Left renal cortex interstitium (tissue), 4 donors: ENCODE results near the gene CLIC4. TPM values are rescaled to one million over a fixed set of nuclear protein-coding genes. Genes with fewer than 3 reads are reported as not detected.

Source experiments
- DNase-seq, 4 donors: peaks; one replicate each; pipeline ENCODE4 v3.0.0-alpha.2; 2013; ENCODE audit warnings: low read depth in 4 of 4, low spot score in 2 of 4, missing footprints in 1 of 4
- polyA plus RNA-seq, 4 donors: library from polyadenylated mRNA; unstranded; fragments of 120-200 nt; gene quantifications; one replicate each; pipeline ENCODE4 v1.2.1, GENCODE V29; 2013; ENCODE audit not compliant: insufficient read length in 4 of 4

Gene CLIC4
- polyA plus RNA-seq, 4 donors = 156 to 191 (median 179) TPM

GRCh38 chr1:24853649-24854048 is 108.4 kb downstream of the CLIC4 start:
- no peak for DNase-seq

GRCh38 chr1:24855474-24855873 is 110.2 kb downstream of the CLIC4 start:
- no peak for DNase-seq

- no peak for DNase-seq
These were observed 111.7 kb downstream of the CLIC4 start for GRCh38 chr1:24856787-24857506.

- DNase-seq = no peak
These were observed 112.4 kb downstream of the CLIC4 start for GRCh38 chr1:24857507-24858133.

- DNase-seq = no peak
These were observed 113.0 kb downstream of the CLIC4 start for GRCh38 chr1:24858277-24858676.

GRCh38 chr1:24859063-24860010 is 114.1 kb downstream of the CLIC4 start:
- DNase-seq = no peak

- no peak for DNase-seq
These were observed 115.6 kb downstream of the CLIC4 start for GRCh38 chr1:24860841-24861240.

GRCh38 chr1:24861821-24862727 is 116.8 kb downstream of the CLIC4 start:
- no peak for DNase-seq

GRCh38 chr1:24862775-24863483 is 117.7 kb downstream of the CLIC4 start:
- no peak for DNase-seq

- DNase-seq = peak in 1 of 4 donors; percentile 46
These were observed 119.1 kb downstream of the CLIC4 start for GRCh38 chr1:24864370-24864777.

GRCh38 chr1:24865168-24865567 is 119.9 kb downstream of the CLIC4 start:
- no peak for DNase-seq

GRCh38 chr1:24865587-24865986 is 120.3 kb downstream of the CLIC4 start:
- no peak for DNase-seq

- no peak for DNase-seq
These were observed 121.2 kb downstream of the CLIC4 start for GRCh38 chr1:24866211-24867083.

- DNase-seq = no peak
These were observed 122.0 kb downstream of the CLIC4 start for GRCh38 chr1:24867084-24867870.

- DNase-seq = no peak
These were observed 123.0 kb downstream of the CLIC4 start for GRCh38 chr1:24868016-24868875.

GRCh38 chr1:24870551-24871195 is 125.4 kb downstream of the CLIC4 start:
- DNase-seq = no peak
